Spleen (tissue), 7 donors: Measurements from ENCODE around the gene MSANTD1.

Experiments
- CTCF ChIP-seq, 11 experiments: fragments of 200-600 bp in 7 of 11; fragments of 450-650 bp in 4 of 11; sonication (generic) in 4 of 11; IDR thresholded peaks in 8 of 11; conservative IDR thresholded peaks in 3 of 11; 1 replicate in 7 of 11; 2 replicates in 4 of 11; pipeline versions ENCODE4 v1.4.0 to v1.8.0; 2016 to 2021; ENCODE audit warnings: antibody characterized with exemption in 11 of 11, inconsistent platforms in 4 of 11, mild to moderate bottlenecking in 1 of 11
- POLR2A ChIP-seq, 3 donors: fragments of 450-650 bp; IDR thresholded peaks; one replicate each; pipeline ENCODE4 v1.5.1; 2017; ENCODE audit warnings: antibody characterized with exemption in 3 of 3, mild to moderate bottlenecking in 1 of 3
- donor health status: DM: no; HTN: no; CAD: no; lungs with moderate emphysema.
- donor health status: DM: no; HTN: no; CAD: no.
- donor health status: DM: no; HTN: no; CAD: no.

GRCh38 chr4:3200423-3201090 is 48.4 kb upstream of the MSANTD1 start:
- no peak for TF ChIP-seq CTCF (IDR thresholded peaks at IDR 0.05 in 8 of 11, conservative IDR thresholded peaks at IDR 0.05 in 3 of 11)
- TF ChIP-seq POLR2A (IDR thresholded peaks at IDR 0.05): no peak
